WTC11 (cell line): Measurements from ENCODE around the gene CMTM2. TPM values are rescaled to one million over a fixed set of nuclear protein-coding genes. Genes with fewer than 3 reads are reported as not detected.

Source experiments
- ATAC-seq: fragments of 200-7000 bp; cut with Tn5 transposase; 2 replicates; pipeline ENCODE4 v1.10.0; 2021; ENCODE audit warnings: mild to moderate bottlenecking, moderate library complexity
- CTCF ChIA-PET: fragments of 300-600 bp; sonication (Branson Sonifier 250); formaldehyde crosslinking; loops from one replicate; lab custom pipeline; 2021; ENCODE audit warnings: antibody characterized with exemption; lab: Charles Lee
- POLR2A ChIA-PET: fragments of 350-600 bp; sonication (Branson Sonifier 250); formaldehyde crosslinking; loops from one replicate; lab custom pipeline; 2021; ENCODE audit warnings: antibody characterized with exemption; lab: Charles Lee
- DNase-seq: peaks from one replicate; pipeline ENCODE4 v3.0.0; 2021; ENCODE audit warnings: low spot score
- H3K27ac Mint-ChIP-seq: 2 replicates; pipeline ENCODE4 v1.8.0; 2021; ENCODE audit warnings: mixed read lengths
- H3K27me3 Mint-ChIP-seq: 2 replicates; pipeline ENCODE4 v1.8.0; 2021; ENCODE audit warnings: low read depth, mild to moderate bottlenecking, moderate library complexity, mixed read lengths
- H3K36me3 Mint-ChIP-seq: 2 replicates; pipeline ENCODE4 v1.8.0; 2021; ENCODE audit warnings: mixed read lengths
- H3K4me1 Mint-ChIP-seq: 2 replicates; pipeline ENCODE4 v1.8.0; 2022; ENCODE audit warnings: mixed read lengths
- H3K4me3 Mint-ChIP-seq: 2 replicates; pipeline ENCODE4 v1.8.0; 2021; ENCODE audit warnings: mild to moderate bottlenecking, moderate library complexity, mixed read lengths
- H3K9me3 Mint-ChIP-seq: 2 replicates; pipeline ENCODE4 v1.8.0; 2021; ENCODE audit warnings: mixed read lengths
- ESRRA ChIP-seq: sonication (generic); formaldehyde crosslinking; IDR thresholded peaks from 2 replicates; pipeline ENCODE4 v1.8.1; 2022; ENCODE audit warnings: mild to moderate bottlenecking, missing genetic modification reagents, borderline replicate concordance
- FOXK1 ChIP-seq: sonication (generic); formaldehyde crosslinking; IDR thresholded peaks from 2 replicates; pipeline ENCODE4 v1.8.0; 2022; ENCODE audit warnings: mild to moderate bottlenecking, moderate library complexity, missing genetic modification reagents
- FOXP1 ChIP-seq: sonication (generic); formaldehyde crosslinking; IDR thresholded peaks from 2 replicates; pipeline ENCODE4 v1.8.0; 2022; ENCODE audit warnings: missing genetic modification reagents, mild to moderate bottlenecking, moderate library complexity, borderline replicate concordance
- GRHL2 ChIP-seq: fragments of 250-450 bp; sonication (Bioruptor Pico); IDR thresholded peaks from 2 replicates; pipeline ENCODE4 v1.8.0; 2022; ENCODE audit warnings: mild to moderate bottlenecking, moderate library complexity; ENCODE audit not compliant: insufficient replicate concordance, severe bottlenecking
- KAT7 ChIP-seq: sonication (generic); formaldehyde crosslinking; IDR thresholded peaks from 2 replicates; pipeline ENCODE4 v1.8.1; 2023; ENCODE audit warnings: missing genetic modification reagents, mild to moderate bottlenecking, borderline replicate concordance
- MYBL2 ChIP-seq: sonication (generic); formaldehyde crosslinking; IDR thresholded peaks from 2 replicates; pipeline ENCODE4 v1.8.1; 2023; ENCODE audit warnings: mild to moderate bottlenecking, moderate library complexity, missing genetic modification reagents
- NFYB ChIP-seq: sonication (generic); formaldehyde crosslinking; conservative IDR thresholded peaks from 2 replicates; pipeline ENCODE4 v1.8.0; 2022; ENCODE audit warnings: low read depth, missing genetic modification reagents
- NR1H2 ChIP-seq: sonication (generic); formaldehyde crosslinking; IDR thresholded peaks from 2 replicates; pipeline ENCODE4 v1.9.0; 2021; ENCODE audit warnings: mild to moderate bottlenecking, moderate library complexity, missing genetic modification reagents
- OVOL2 ChIP-seq: fragments of 250-450 bp; sonication (Bioruptor Pico); IDR thresholded peaks from 2 replicates; pipeline ENCODE4 v1.9.0; 2021; ENCODE audit warnings: mild to moderate bottlenecking, borderline replicate concordance
- TCF7 ChIP-seq: sonication (generic); formaldehyde crosslinking; IDR thresholded peaks from 2 replicates; pipeline ENCODE4 v1.8.0; 2022; ENCODE audit warnings: mild to moderate bottlenecking, low read depth, missing genetic modification reagents, moderate library complexity
- ZNF121 ChIP-seq: sonication (generic); formaldehyde crosslinking; IDR thresholded peaks from 2 replicates; pipeline ENCODE4 v1.8.0; 2023; ENCODE audit warnings: missing genetic modification reagents
- ZNF317 ChIP-seq: sonication (generic); formaldehyde crosslinking; IDR thresholded peaks from 2 replicates; pipeline ENCODE4 v1.8.1; 2023; ENCODE audit warnings: low read depth, mild to moderate bottlenecking, moderate library complexity, missing genetic modification reagents, borderline replicate concordance
- total RNA-seq: library from RNA; stranded (reverse); gene quantifications from 3 replicates; pipeline ENCODE4 v1.2.3, GENCODE V29; 2021
- TF ChIP-seq, protein P1 (sequence below): sonication (generic); formaldehyde crosslinking; conservative IDR thresholded peaks from 2 replicates; pipeline ENCODE4 v1.8.1; 2023; ENCODE audit warnings: mild to moderate bottlenecking, low read depth, missing genetic modification reagents, moderate library complexity
- TF ChIP-seq, protein P2 (sequence below): sonication (generic); formaldehyde crosslinking; IDR thresholded peaks from 2 replicates; pipeline ENCODE4 v1.8.1; 2022; ENCODE audit warnings: mild to moderate bottlenecking, moderate library complexity, missing genetic modification reagents
- TF ChIP-seq, protein P3 (sequence below): fragments of 250-450 bp; sonication (Bioruptor Pico); IDR thresholded peaks from 2 replicates; pipeline ENCODE4 v1.8.0; 2021; ENCODE audit warnings: mild to moderate bottlenecking
- TF ChIP-seq, protein P4 (sequence below): fragments of 200-600 bp; IDR thresholded peaks from 2 replicates; pipeline ENCODE4 v1.8.0; 2022; ENCODE audit warnings: antibody characterized with exemption
- TF ChIP-seq, protein P5 (sequence below): sonication (generic); formaldehyde crosslinking; IDR thresholded peaks from 2 replicates; pipeline ENCODE4 v1.8.0; 2022; ENCODE audit warnings: mild to moderate bottlenecking, missing genetic modification reagents
- TF ChIP-seq, protein P6 (sequence below): sonication (generic); formaldehyde crosslinking; IDR thresholded peaks from 2 replicates; pipeline ENCODE4 v1.8.0; 2022; ENCODE audit warnings: mild to moderate bottlenecking, missing genetic modification reagents

CMTM2 gene
- total RNA-seq, 1 experiment from 2014 or later = not detected

DNA sequence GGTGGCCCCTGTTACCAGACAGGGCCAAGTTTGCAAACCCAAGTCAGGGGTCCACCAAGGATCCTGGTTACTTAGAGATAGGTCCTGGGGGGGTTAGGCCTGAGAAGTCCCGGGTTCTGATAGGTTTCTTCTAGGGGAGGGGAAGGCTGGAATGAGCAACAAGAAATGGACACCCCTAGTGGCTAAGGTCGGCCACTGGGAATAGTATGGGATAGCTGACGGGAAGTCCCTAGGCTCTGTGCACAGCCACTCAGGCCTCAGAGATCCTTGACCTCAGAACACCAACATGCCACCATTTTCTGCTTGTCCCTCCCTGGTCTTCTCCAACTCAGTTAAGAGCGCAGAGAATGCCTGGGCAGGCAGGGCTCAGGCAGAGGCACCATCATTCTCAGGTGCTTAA is 42.7 kb upstream of the CMTM2 start:
- Mint-ChIP-seq H3K4me1 (peaks cover 6% of the 10 kb centered on the region), H3K27me3 (no peaks in the 10 kb centered on the region), H3K9me3 (no peaks in the 10 kb centered on the region), H3K27ac (no peak overlapping the region), H3K4me3 (no peak overlapping the region), H3K36me3 (no peaks in the 10 kb centered on the region)
- ChIA-PET CTCF (interaction anchor here (0.6 to 1.5 kb wide), 6 partner anchors 11 to 130 kb away, joined by 3 to 6 read pairs (median 5); no protein-coding TSS in a partner anchor), POLR2A (no interaction called here)
- DNase-seq = no peak
- ATAC-seq = peak; percentile 76
- TF ChIP-seq, protein P1, sequence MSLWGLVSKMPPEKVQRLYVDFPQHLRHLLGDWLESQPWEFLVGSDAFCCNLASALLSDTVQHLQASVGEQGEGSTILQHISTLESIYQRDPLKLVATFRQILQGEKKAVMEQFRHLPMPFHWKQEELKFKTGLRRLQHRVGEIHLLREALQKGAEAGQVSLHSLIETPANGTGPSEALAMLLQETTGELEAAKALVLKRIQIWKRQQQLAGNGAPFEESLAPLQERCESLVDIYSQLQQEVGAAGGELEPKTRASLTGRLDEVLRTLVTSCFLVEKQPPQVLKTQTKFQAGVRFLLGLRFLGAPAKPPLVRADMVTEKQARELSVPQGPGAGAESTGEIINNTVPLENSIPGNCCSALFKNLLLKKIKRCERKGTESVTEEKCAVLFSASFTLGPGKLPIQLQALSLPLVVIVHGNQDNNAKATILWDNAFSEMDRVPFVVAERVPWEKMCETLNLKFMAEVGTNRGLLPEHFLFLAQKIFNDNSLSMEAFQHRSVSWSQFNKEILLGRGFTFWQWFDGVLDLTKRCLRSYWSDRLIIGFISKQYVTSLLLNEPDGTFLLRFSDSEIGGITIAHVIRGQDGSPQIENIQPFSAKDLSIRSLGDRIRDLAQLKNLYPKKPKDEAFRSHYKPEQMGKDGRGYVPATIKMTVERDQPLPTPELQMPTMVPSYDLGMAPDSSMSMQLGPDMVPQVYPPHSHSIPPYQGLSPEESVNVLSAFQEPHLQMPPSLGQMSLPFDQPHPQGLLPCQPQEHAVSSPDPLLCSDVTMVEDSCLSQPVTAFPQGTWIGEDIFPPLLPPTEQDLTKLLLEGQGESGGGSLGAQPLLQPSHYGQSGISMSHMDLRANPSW = no peak
- TF ChIP-seq, protein P2, sequence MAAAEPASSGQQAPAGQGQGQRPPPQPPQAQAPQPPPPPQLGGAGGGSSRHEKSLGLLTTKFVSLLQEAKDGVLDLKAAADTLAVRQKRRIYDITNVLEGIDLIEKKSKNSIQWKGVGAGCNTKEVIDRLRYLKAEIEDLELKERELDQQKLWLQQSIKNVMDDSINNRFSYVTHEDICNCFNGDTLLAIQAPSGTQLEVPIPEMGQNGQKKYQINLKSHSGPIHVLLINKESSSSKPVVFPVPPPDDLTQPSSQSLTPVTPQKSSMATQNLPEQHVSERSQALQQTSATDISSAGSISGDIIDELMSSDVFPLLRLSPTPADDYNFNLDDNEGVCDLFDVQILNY (CRISPR knock-in tag) = no peak
- no peak for TF ChIP-seq OVOL2 (CRISPR knock-in tag)
- TF ChIP-seq, protein P3, sequence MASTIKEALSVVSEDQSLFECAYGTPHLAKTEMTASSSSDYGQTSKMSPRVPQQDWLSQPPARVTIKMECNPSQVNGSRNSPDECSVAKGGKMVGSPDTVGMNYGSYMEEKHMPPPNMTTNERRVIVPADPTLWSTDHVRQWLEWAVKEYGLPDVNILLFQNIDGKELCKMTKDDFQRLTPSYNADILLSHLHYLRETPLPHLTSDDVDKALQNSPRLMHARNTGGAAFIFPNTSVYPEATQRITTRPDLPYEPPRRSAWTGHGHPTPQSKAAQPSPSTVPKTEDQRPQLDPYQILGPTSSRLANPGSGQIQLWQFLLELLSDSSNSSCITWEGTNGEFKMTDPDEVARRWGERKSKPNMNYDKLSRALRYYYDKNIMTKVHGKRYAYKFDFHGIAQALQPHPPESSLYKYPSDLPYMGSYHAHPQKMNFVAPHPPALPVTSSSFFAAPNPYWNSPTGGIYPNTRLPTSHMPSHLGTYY (CRISPR knock-in tag) = no peak
- TF ChIP-seq, protein P4, sequence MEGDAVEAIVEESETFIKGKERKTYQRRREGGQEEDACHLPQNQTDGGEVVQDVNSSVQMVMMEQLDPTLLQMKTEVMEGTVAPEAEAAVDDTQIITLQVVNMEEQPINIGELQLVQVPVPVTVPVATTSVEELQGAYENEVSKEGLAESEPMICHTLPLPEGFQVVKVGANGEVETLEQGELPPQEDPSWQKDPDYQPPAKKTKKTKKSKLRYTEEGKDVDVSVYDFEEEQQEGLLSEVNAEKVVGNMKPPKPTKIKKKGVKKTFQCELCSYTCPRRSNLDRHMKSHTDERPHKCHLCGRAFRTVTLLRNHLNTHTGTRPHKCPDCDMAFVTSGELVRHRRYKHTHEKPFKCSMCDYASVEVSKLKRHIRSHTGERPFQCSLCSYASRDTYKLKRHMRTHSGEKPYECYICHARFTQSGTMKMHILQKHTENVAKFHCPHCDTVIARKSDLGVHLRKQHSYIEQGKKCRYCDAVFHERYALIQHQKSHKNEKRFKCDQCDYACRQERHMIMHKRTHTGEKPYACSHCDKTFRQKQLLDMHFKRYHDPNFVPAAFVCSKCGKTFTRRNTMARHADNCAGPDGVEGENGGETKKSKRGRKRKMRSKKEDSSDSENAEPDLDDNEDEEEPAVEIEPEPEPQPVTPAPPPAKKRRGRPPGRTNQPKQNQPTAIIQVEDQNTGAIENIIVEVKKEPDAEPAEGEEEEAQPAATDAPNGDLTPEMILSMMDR = no peak
- TF ChIP-seq TCF7 (CRISPR knock-in tag) = no peak
- TF ChIP-seq FOXK1 (CRISPR knock-in tag) = no peak
- no peak for TF ChIP-seq ZNF317 (CRISPR knock-in tag)
- TF ChIP-seq NR1H2 (CRISPR knock-in tag) = no peak
- TF ChIP-seq MYBL2 = no peak
- TF ChIP-seq, protein P5, sequence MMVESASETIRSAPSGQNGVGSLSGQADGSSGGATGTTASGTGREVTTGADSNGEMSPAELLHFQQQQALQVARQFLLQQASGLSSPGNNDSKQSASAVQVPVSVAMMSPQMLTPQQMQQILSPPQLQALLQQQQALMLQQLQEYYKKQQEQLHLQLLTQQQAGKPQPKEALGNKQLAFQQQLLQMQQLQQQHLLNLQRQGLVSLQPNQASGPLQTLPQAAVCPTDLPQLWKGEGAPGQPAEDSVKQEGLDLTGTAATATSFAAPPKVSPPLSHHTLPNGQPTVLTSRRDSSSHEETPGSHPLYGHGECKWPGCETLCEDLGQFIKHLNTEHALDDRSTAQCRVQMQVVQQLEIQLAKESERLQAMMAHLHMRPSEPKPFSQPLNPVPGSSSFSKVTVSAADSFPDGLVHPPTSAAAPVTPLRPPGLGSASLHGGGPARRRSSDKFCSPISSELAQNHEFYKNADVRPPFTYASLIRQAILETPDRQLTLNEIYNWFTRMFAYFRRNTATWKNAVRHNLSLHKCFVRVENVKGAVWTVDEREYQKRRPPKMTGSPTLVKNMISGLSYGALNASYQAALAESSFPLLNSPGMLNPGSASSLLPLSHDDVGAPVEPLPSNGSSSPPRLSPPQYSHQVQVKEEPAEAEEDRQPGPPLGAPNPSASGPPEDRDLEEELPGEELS (CRISPR knock-in tag) = no peak
- no peak for TF ChIP-seq NFYB
- TF ChIP-seq ZNF121 (CRISPR knock-in tag) = no peak
- TF ChIP-seq GRHL2 (CRISPR knock-in tag) = no peak
- TF ChIP-seq ESRRA (CRISPR knock-in tag) = no peak
- TF ChIP-seq KAT7 = no peak
- TF ChIP-seq FOXP1 (CRISPR knock-in tag) = no peak
- TF ChIP-seq, protein P6, sequence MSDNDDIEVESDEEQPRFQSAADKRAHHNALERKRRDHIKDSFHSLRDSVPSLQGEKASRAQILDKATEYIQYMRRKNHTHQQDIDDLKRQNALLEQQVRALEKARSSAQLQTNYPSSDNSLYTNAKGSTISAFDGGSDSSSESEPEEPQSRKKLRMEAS = no peak
